IMR-90 (cell line): Measurements from ENCODE around the gene COL25A1. TPM values are rescaled to one million over a fixed set of nuclear protein-coding genes. Genes with fewer than 3 reads are reported as not detected.

Experiments used
- ATAC-seq: fragments of 200-7000 bp; cut with Tn5 transposase; 2 replicates; pipeline ENCODE4 v1.9.1; 2020; ENCODE audit warnings: low read depth, mild to moderate bottlenecking, moderate library complexity
- BruUV-seq: library from RNA; stranded (reverse); fragments of 400-500 nt; replicated peaks from 2 replicates; lab custom pipeline; 2021; lab: Mats Ljungman, UMichigan
- CTCF ChIA-PET: fragments of 300-600 bp; formaldehyde crosslinking; extraction: SDS; loops from one replicate; lab custom pipeline; 2021; ENCODE audit warnings: antibody characterized with exemption; lab: Yijun Ruan, JAX
- POLR2A ChIA-PET: fragments of 300-600 bp; sonication (Branson Sonifier 250); formaldehyde crosslinking; loops from one replicate; lab custom pipeline; 2022; ENCODE audit warnings: antibody characterized with exemption; ENCODE audit not compliant: unreplicated experiment; lab: Charles Lee
- DNase-seq: peaks from one replicate; pipeline ENCODE4 v3.0.0; 2013
- H2AFZ ChIP-seq: replicated peaks from 2 replicates; pipeline ENCODE3; 2013; ENCODE audit warnings: low read length, mild to moderate bottlenecking; ENCODE audit not compliant: poor library complexity
- H2AK5ac ChIP-seq: 2 replicates; pipeline ENCODE4 v1.6.1; 2013; ENCODE audit warnings: low read depth, low read length, inconsistent platforms
- H2AK9ac ChIP-seq: replicated peaks from 2 replicates; pipeline ENCODE3; 2013; ENCODE audit warnings: mild to moderate bottlenecking, low read depth, low read length, moderate library complexity; ENCODE audit not compliant: poor library complexity
- H2BK120ac ChIP-seq: 2 replicates; pipeline ENCODE4 v1.6.1; 2013; ENCODE audit warnings: low read depth, low read length, inconsistent platforms
- H2BK15ac ChIP-seq: 3 replicates; pipeline ENCODE4 v1.6.1; 2013; ENCODE audit warnings: low read depth, low read length, inconsistent platforms
- H2BK20ac ChIP-seq: 2 replicates; pipeline ENCODE4 v1.6.1; 2013; ENCODE audit warnings: low read depth, mild to moderate bottlenecking, inconsistent platforms, low read length, moderate library complexity
- H2BK5ac ChIP-seq: 2 replicates; pipeline ENCODE4 v1.6.1; 2013; ENCODE audit warnings: mild to moderate bottlenecking, low read depth, low read length, inconsistent platforms; ENCODE audit not compliant: poor library complexity, severe bottlenecking
- H3K14ac ChIP-seq: replicated peaks from 2 replicates; pipeline ENCODE4 v1.6.1; 2013; ENCODE audit warnings: low read depth, low read length, inconsistent platforms
- H3K18ac ChIP-seq: 2 replicates; pipeline ENCODE4 v1.6.1; 2013; ENCODE audit warnings: low read depth, low read length, control low read depth
- H3K23ac ChIP-seq: 2 replicates; pipeline ENCODE4 v1.6.1; 2013; ENCODE audit warnings: low read depth, low read length, inconsistent platforms
- H3K27ac ChIP-seq: 2 replicates; pipeline ENCODE4 v1.5.1; 2013; ENCODE audit warnings: mild to moderate bottlenecking, control low read depth, low read length; ENCODE audit not compliant: insufficient read depth
- H3K27me3 ChIP-seq: 2 replicates; pipeline ENCODE4 v1.6.1; 2013; ENCODE audit warnings: low read length; ENCODE audit not compliant: control insufficient read depth, insufficient read depth
- H3K36me3 ChIP-seq: 2 replicates; pipeline ENCODE4 v1.6.1; 2013; ENCODE audit warnings: low read length, mixed read lengths; ENCODE audit not compliant: control insufficient read depth, insufficient read depth
- H3K4ac ChIP-seq: 2 replicates; pipeline ENCODE4 v1.6.1; 2013; ENCODE audit warnings: low read depth, low read length, inconsistent platforms
- H3K4me1 ChIP-seq: 2 replicates; pipeline ENCODE4 v1.6.1; 2013; ENCODE audit warnings: low read length, mixed read lengths; ENCODE audit not compliant: control insufficient read depth, insufficient read depth
- H3K4me2 ChIP-seq: 2 replicates; pipeline ENCODE4 v1.6.1; 2013; ENCODE audit warnings: low read depth, mild to moderate bottlenecking, control low read depth, low read length, moderate library complexity
- H3K4me3 ChIP-seq: 2 replicates; pipeline ENCODE4 v1.5.1; 2013; ENCODE audit warnings: low read depth, mild to moderate bottlenecking, control low read depth, low read length, moderate library complexity; ENCODE audit not compliant: insufficient read depth
- H3K56ac ChIP-seq: 2 replicates; pipeline ENCODE4 v1.6.1; 2013; ENCODE audit warnings: low read length, inconsistent platforms; ENCODE audit not compliant: insufficient read depth; ENCODE audit errors: extremely low read depth
- H3K79me1 ChIP-seq, 2 experiments: 2 replicates each; pipeline ENCODE4 v1.6.1; 2013; ENCODE audit warnings: low read length in 2 of 2, inconsistent platforms in 1 of 2, low read depth in 1 of 2
- H3K9ac ChIP-seq: 2 replicates; pipeline ENCODE4 v1.6.1; 2013; ENCODE audit warnings: low read depth, low read length, control low read depth
- H3K9me1 ChIP-seq: 2 replicates; pipeline ENCODE4 v1.6.1; 2013; ENCODE audit warnings: low read length, inconsistent platforms; ENCODE audit not compliant: insufficient read depth
- H3K9me3 ChIP-seq: 2 replicates; pipeline ENCODE4 v1.6.1; 2013; ENCODE audit warnings: low read length; ENCODE audit not compliant: control insufficient read depth, insufficient read depth
- H4K20me1 ChIP-seq: 2 replicates; pipeline ENCODE4 v1.6.1; 2013; ENCODE audit warnings: low read length, inconsistent platforms; ENCODE audit not compliant: insufficient read depth
- H4K5ac ChIP-seq: 2 replicates; pipeline ENCODE4 v1.6.1; 2013; ENCODE audit warnings: mild to moderate bottlenecking, low read depth, low read length, control low read depth
- H4K8ac ChIP-seq, 2 experiments: 2 replicates each; pipeline ENCODE4 v1.6.1; 2013; ENCODE audit warnings: low read depth in 2 of 2, low read length in 2 of 2, control low read depth in 1 of 2, inconsistent platforms in 1 of 2
- H4K91ac ChIP-seq: 2 replicates; pipeline ENCODE4 v1.6.1; 2013; ENCODE audit warnings: low read depth, low read length, inconsistent platforms; ENCODE audit not compliant: insufficient read depth
- BHLHE40 ChIP-seq: fragments of 150-350 bp; IDR thresholded peaks from 2 replicates; pipeline ENCODE4 v1.6.1; 2016; ENCODE audit warnings: mild to moderate bottlenecking, low read depth, low read length
- CHD1 ChIP-seq: IDR thresholded peaks from 2 replicates; pipeline ENCODE4 v1.6.1; 2012; ENCODE audit warnings: low read depth, low read length, improper control_type of control experiment
- FOS ChIP-seq: fragments of 150-350 bp; IDR thresholded peaks from 2 replicates; pipeline ENCODE4 v1.6.1; 2016; ENCODE audit warnings: low read depth, low read length
- MAZ ChIP-seq: IDR thresholded peaks from 2 replicates; pipeline ENCODE4 v1.6.1; 2012; ENCODE audit warnings: low read depth, mild to moderate bottlenecking, low read length, improper control_type of control experiment, moderate library complexity, borderline replicate concordance
- NFE2L2 ChIP-seq: fragments of 150-350 bp; IDR thresholded peaks from 2 replicates; pipeline ENCODE4 v1.6.1; 2016; ENCODE audit warnings: low read depth, mild to moderate bottlenecking, low read length
- POLR2A ChIP-seq: IDR thresholded peaks from 2 replicates; pipeline ENCODE4 v1.6.1; 2012; ENCODE audit warnings: mild to moderate bottlenecking, low read depth, low read length
- RFX5 ChIP-seq: IDR thresholded peaks from 2 replicates; pipeline ENCODE4 v1.8.0; 2012; ENCODE audit warnings: low read depth, mild to moderate bottlenecking, low read length, moderate library complexity
- USF2 ChIP-seq: fragments of 150-350 bp; IDR thresholded peaks from 2 replicates; pipeline ENCODE4 v1.6.1; 2017; ENCODE audit warnings: mild to moderate bottlenecking, antibody characterized with exemption, low read length, low read depth
- WGBS, 2 experiments: methylation state at CpG; one replicate each; pipeline versions ENCODE4 v1.1.5 to v1.1.7; 2013; ENCODE audit warnings: missing lambda C conversion rate in 2 of 2; ENCODE audit not compliant: insufficient read length in 1 of 2; ENCODE audit errors: extremely low coverage in 2 of 2; 5-methylcytosine and 5-hydroxymethylcytosine counted together
- dilution Hi-C: fragments of 300-500 bp; cut with HindIII; formaldehyde crosslinking; loops from one replicate; pipeline ENCODE4 v1.14.3; 2018; ENCODE audit warnings: low sequenced_read_pairs; ENCODE audit not compliant: unreplicated experiment
- in situ Hi-C: fragments of 300-500 bp; cut with MboI; formaldehyde crosslinking; loops from 3 replicates; pipeline ENCODE4 v1.14.3; 2019; ENCODE audit warnings: low sequenced_read_pairs, inconsistent platforms, mixed read lengths
- intact Hi-C: fragments of 100-400 bp; cut with micrococcal nuclease; formaldehyde crosslinking; loops from 2 replicates; pipeline ENCODE4 v1.10.0; 2022
- polyA plus RNA-seq, 3 experiments: library from polyadenylated mRNA; depleted of rRNA; stranded (reverse); fragments of >200 nt; gene quantifications; 2 replicates each; pipeline ENCODE4 v1.2.3, GENCODE V29; 2012; ENCODE audit warnings: low replicate concordance in 1 of 3
- total RNA-seq: library from RNA; depleted of rRNA; stranded (reverse); fragments of >200 nt; gene quantifications from 2 replicates; pipeline ENCODE4 v1.2.3, GENCODE V29; 2012

Gene COL25A1
- total and polyA plus RNA-seq, 2 of the 4 experiments (the other 2 are of a cell fraction), result under 0.01 to 0.05 TPM

GRCh38 chr4:108783665-108784463 lies 518.6 kb downstream of the COL25A1 start:
- H2BK20ac ChIP-seq, result no peak overlapping the region
- no peak overlapping the region for H4K91ac ChIP-seq
- no peak overlapping the region for H4K8ac ChIP-seq
- CTCF ChIA-PET, result interaction anchor here (0.6 to 1.0 kb wide), 4 partner anchors 10 to 1507 kb away, joined by 3 read pairs; no protein-coding TSS in a partner anchor
- no peak overlapping the region for H3K4me2 ChIP-seq
- no peak overlapping the region for H3K14ac ChIP-seq
- DNase-seq (no peak), ATAC-seq (no peak)
- H3K27me3 ChIP-seq, result no peaks in the 10 kb centered on the region
- no peaks in the 10 kb centered on the region for H3K4me1 ChIP-seq
- no peak overlapping the region for H3K56ac ChIP-seq
- dilution Hi-C loops (no loop called here), in situ Hi-C loops (no loop called here), intact Hi-C loops (no loop called here)
- no peak overlapping the region for H2AK5ac ChIP-seq
- H3K4me3 ChIP-seq, result no peak overlapping the region
- H3K9me3 ChIP-seq, result no peaks in the 10 kb centered on the region
- no peak overlapping the region for H3K9ac ChIP-seq
- no peaks in the 10 kb centered on the region for H3K9me1 ChIP-seq
- H3K36me3 ChIP-seq, result no peaks in the 10 kb centered on the region
- BruUV-seq, result no TSS peak
- POLR2A ChIA-PET, result interaction anchor here (0.6 kb wide), 1 partner anchor 775 kb away, joined by 3 read pairs; no protein-coding TSS in a partner anchor
- H2BK120ac ChIP-seq, result no peak overlapping the region
- no peaks in the 10 kb centered on the region for H4K20me1 ChIP-seq
- no peak overlapping the region for H2BK15ac ChIP-seq
- H3K23ac ChIP-seq, result no peak overlapping the region
- no CpG with 5 or more reads among the region's 3 CpGs for WGBS, 2 experiments
- H3K79me1 ChIP-seq, result no peaks in the 10 kb centered on the region
- H2AFZ ChIP-seq, result no peak overlapping the region
- no peak overlapping the region for H2BK5ac ChIP-seq
- H3K4ac ChIP-seq, result no peak overlapping the region
- H2AK9ac ChIP-seq, result no peak overlapping the region
- no peak overlapping the region for H3K27ac ChIP-seq
- H3K18ac ChIP-seq, result no peak overlapping the region
- TF ChIP-seq RFX5 (no peak), NFE2L2 (no peak), POLR2A (no peak), BHLHE40 (no peak), MAZ (no peak), USF2 (no peak), CHD1 (no peak), FOS (no peak)
- H4K5ac ChIP-seq, result no peak overlapping the region
